ENCODE results near the gene SLC25A42. TPM values are rescaled to one million over a fixed set of nuclear protein-coding genes. Genes with fewer than 3 reads are reported as not detected.

SLC25A42 gene
- total RNA-seq, 1 experiment from 2014 or later: 8.1 TPM

GRCh38 chr19:19126102-19126501 is 62.3 kb downstream of the SLC25A42 start (continued):
- TF ChIP-seq NR3C1 (CRISPR knock-in tag; conservative IDR thresholded peaks at IDR 0.05; ENCODE audit: low read depth) (no peak), GABPB1 (CRISPR knock-in tag; IDR thresholded peaks at IDR 0.05) (no peak), ZNF317 (CRISPR knock-in tag; IDR thresholded peaks at IDR 0.05; ENCODE audit: borderline replicate concordance, low read depth) (no peak), ZNF423 (CRISPR knock-in tag; IDR thresholded peaks at IDR 0.05) (no peak), FOXP1 (CRISPR knock-in tag; IDR thresholded peaks at IDR 0.05; ENCODE audit: borderline replicate concordance) (no peak)

- H3K4me1 Mint-ChIP-seq: peaks cover 6% of the 10 kb centered on the region
- peaks cover 9% of the 10 kb centered on the region for H3K9me3 Mint-ChIP-seq
- H3K27me3 Mint-ChIP-seq (ENCODE audit: low read depth): peaks cover 6% of the 10 kb centered on the region
- TF ChIP-seq NR3C1 (CRISPR knock-in tag; conservative IDR thresholded peaks at IDR 0.05; ENCODE audit: low read depth) (no peak), E2F1 (CRISPR knock-in tag; IDR thresholded peaks at IDR 0.05) (no peak), CBFB (CRISPR knock-in tag; IDR thresholded peaks at IDR 0.05; ENCODE audit: low read depth) (no peak), KAT7 (CRISPR knock-in tag; IDR thresholded peaks at IDR 0.05; ENCODE audit: borderline replicate concordance) (no peak), CREB1 (CRISPR knock-in tag; IDR thresholded peaks at IDR 0.05) (no peak), PREB (CRISPR knock-in tag; IDR thresholded peaks at IDR 0.05; ENCODE audit: borderline replicate concordance) (no peak), ETV6 (CRISPR knock-in tag; IDR thresholded peaks at IDR 0.05) (no peak), SOX15 (CRISPR knock-in tag; IDR thresholded peaks at IDR 0.05) (no peak), EMX1 (CRISPR knock-in tag; IDR thresholded peaks at IDR 0.05) (no peak), NR1H2 (CRISPR knock-in tag; IDR thresholded peaks at IDR 0.05) (no peak), ZNF281 (CRISPR knock-in tag; IDR thresholded peaks at IDR 0.05) (no peak), ZNF396 (CRISPR knock-in tag; IDR thresholded peaks at IDR 0.05; ENCODE audit: borderline replicate concordance) (no peak), CDX4 (CRISPR knock-in tag; IDR thresholded peaks at IDR 0.05; ENCODE audit: borderline replicate concordance) (no peak), NFYB (CRISPR knock-in tag; conservative IDR thresholded peaks at IDR 0.05; ENCODE audit: low read depth) (no peak), IRF2 (CRISPR knock-in tag; IDR thresholded peaks at IDR 0.05; ENCODE audit: borderline replicate concordance, low read depth) (no peak)
- H3K27ac Mint-ChIP-seq: no peak overlapping the region
- H3K36me3 Mint-ChIP-seq: peaks cover 30% of the 10 kb centered on the region
- POLR2A ChIA-PET: no interaction called here
- no peak for DNase-seq (ENCODE audit: low spot score)
- no peak overlapping the region for H3K4me3 Mint-ChIP-seq
- CTCF ChIA-PET: no interaction called here
- no peak for ATAC-seq
Observed at GRCh38 chr19:19131989-19132388, 68.2 kb downstream of the SLC25A42 start.

GRCh38 chr19:19132912-19133311 is 69.1 kb downstream of the SLC25A42 start:
- CTCF ChIA-PET: no interaction called here
- POLR2A ChIA-PET: no interaction called here
- peaks cover 28% of the 10 kb centered on the region for H3K36me3 Mint-ChIP-seq
- peaks cover 9% of the 10 kb centered on the region for H3K9me3 Mint-ChIP-seq
- no peak overlapping the region for H3K4me3 Mint-ChIP-seq
- peaks cover 15% of the 10 kb centered on the region for H3K4me1 Mint-ChIP-seq
- TF ChIP-seq SMAD3 (CRISPR knock-in tag; IDR thresholded peaks at IDR 0.05; ENCODE audit: borderline replicate concordance) (no peak), PRDM15 (CRISPR knock-in tag; IDR thresholded peaks at IDR 0.05) (no peak)
- ATAC-seq (no peak), DNase-seq (ENCODE audit: low spot score) (no peak)
- H3K27me3 Mint-ChIP-seq (ENCODE audit: low read depth): peaks cover 15% of the 10 kb centered on the region
- no peak overlapping the region for H3K27ac Mint-ChIP-seq
